ENCODE data around the gene HSPA9. TPM values are rescaled to one million over a fixed set of nuclear protein-coding genes. Genes with fewer than 3 reads are reported as not detected.

HSPA9 gene
- polyA plus RNA-seq, 1 donor from 2014 or later: 280 TPM

DNA sequence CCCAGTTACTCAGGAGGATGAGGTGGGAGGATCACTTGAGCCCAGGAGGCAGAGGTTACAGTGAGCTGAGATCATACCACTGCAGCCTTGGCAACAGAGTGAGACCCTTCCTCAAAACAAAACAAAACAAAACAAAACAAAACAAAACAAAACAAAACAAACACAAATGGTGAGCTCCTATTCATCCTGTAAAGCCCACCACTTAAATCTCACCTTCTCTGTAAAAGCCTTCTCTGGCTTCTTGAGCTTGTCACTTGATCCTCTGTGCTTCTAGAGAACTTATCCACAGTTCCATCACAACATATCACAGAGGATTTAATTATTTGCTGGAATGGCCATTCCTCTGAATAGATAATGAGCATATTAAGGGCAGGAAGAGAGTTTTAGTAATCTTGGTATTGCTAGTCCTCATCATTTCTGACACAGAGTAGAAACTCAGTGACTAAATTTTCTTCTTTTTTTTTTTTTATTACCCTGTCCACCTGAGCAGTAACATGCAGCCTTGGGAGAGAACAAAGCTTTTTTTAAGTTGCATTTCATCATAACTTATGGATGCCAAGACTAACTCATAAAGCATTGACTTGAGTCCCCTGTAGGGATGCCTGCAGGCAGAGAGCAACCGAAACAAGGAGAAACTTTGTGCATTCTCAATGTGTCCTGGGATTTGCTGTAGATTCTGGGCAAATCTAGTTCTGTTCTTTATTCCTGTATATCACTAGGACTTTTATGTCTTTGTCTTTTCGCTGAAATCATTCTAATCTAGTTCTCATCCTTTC is 13.0 kb upstream of the HSPA9 start:
- TF ChIP-seq, protein P1, sequence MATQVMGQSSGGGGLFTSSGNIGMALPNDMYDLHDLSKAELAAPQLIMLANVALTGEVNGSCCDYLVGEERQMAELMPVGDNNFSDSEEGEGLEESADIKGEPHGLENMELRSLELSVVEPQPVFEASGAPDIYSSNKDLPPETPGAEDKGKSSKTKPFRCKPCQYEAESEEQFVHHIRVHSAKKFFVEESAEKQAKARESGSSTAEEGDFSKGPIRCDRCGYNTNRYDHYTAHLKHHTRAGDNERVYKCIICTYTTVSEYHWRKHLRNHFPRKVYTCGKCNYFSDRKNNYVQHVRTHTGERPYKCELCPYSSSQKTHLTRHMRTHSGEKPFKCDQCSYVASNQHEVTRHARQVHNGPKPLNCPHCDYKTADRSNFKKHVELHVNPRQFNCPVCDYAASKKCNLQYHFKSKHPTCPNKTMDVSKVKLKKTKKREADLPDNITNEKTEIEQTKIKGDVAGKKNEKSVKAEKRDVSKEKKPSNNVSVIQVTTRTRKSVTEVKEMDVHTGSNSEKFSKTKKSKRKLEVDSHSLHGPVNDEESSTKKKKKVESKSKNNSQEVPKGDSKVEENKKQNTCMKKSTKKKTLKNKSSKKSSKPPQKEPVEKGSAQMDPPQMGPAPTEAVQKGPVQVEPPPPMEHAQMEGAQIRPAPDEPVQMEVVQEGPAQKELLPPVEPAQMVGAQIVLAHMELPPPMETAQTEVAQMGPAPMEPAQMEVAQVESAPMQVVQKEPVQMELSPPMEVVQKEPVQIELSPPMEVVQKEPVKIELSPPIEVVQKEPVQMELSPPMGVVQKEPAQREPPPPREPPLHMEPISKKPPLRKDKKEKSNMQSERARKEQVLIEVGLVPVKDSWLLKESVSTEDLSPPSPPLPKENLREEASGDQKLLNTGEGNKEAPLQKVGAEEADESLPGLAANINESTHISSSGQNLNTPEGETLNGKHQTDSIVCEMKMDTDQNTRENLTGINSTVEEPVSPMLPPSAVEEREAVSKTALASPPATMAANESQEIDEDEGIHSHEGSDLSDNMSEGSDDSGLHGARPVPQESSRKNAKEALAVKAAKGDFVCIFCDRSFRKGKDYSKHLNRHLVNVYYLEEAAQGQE (IDR thresholded peaks at IDR 0.05; ENCODE audit: borderline replicate concordance): no peak
- TF ChIP-seq EZH2 (IDR thresholded peaks at IDR 0.05; ENCODE audit: borderline replicate concordance, insufficient read depth, low read length, poor library complexity, severe bottlenecking): no peak
- TF ChIP-seq SMC3 (conservative IDR thresholded peaks at IDR 0.05; ENCODE audit: poor library complexity): no peak
- TF ChIP-seq CTCF (IDR thresholded peaks at IDR 0.05; ENCODE audit: poor library complexity, severe bottlenecking): no peak
- TF ChIP-seq RAD21 (conservative IDR thresholded peaks at IDR 0.05): no peak
- no peak for TF ChIP-seq MXI1 (conservative IDR thresholded peaks at IDR 0.05; ENCODE audit: poor library complexity, severe bottlenecking)
- no peak for TF ChIP-seq EP300 (conservative IDR thresholded peaks at IDR 0.05; ENCODE audit: poor library complexity, severe bottlenecking)
- TF ChIP-seq TAF1 (IDR thresholded peaks at IDR 0.05; ENCODE audit: low read depth): no peak
- no peak for TF ChIP-seq POLR2AphosphoS5 (IDR thresholded peaks at IDR 0.05)
- no peaks in the 10 kb centered on the region for H3K9me2 ChIP-seq (ENCODE audit: insufficient read depth, low read length)

DNA sequence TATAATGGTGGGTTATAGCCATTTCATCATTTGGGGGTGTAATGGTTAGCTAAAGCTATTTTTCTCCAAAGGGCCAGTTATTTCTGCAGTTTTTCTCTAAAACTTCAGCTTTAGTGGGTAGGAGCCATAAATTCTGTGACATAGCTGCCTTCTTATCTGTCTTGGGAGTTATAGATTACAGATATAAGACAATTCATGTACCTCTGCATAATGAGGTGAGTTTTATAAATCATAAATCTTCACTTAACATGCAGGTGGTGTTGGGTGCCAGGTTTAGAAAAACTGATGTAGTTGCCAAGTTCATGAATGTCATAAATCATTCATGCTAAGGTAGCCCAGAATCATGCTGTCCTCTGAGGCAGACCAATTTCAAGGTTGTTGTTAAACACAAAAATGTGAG is 10.0 kb upstream of the HSPA9 start:
- no peak overlapping the region for H3K4me2 ChIP-seq (ENCODE audit: low read length)
- no peaks in the 10 kb centered on the region for H3K36me3 ChIP-seq (ENCODE audit: insufficient read depth, low read length)
- H2AFZ ChIP-seq (ENCODE audit: low read depth, low read length): no peak overlapping the region
- no peaks in the 10 kb centered on the region for H3K9me3 ChIP-seq (ENCODE audit: low read length)
- no peaks in the 10 kb centered on the region for H3K27me3 ChIP-seq (ENCODE audit: insufficient read depth, low read depth, low read length)
- H3K4me3 ChIP-seq (ENCODE audit: low read length): no peak overlapping the region
- H3F3A ChIP-seq (ENCODE audit: insufficient read depth, low read length, poor library complexity, severe bottlenecking): no peaks in the 10 kb centered on the region
- H3K79me2 ChIP-seq (replicated peaks; ENCODE audit: insufficient read depth, low read length): no peaks in the 10 kb centered on the region
- H3K27ac ChIP-seq (ENCODE audit: low read length): no peak overlapping the region
- H3K9ac ChIP-seq (ENCODE audit: low read length): no peak overlapping the region
- H3K9me2 ChIP-seq (ENCODE audit: insufficient read depth, low read length): no peaks in the 10 kb centered on the region
- no peaks in the 10 kb centered on the region for H4K20me1 ChIP-seq (ENCODE audit: insufficient read depth)
- TF ChIP-seq, protein P1 (IDR thresholded peaks at IDR 0.05; ENCODE audit: borderline replicate concordance): no peak
- TF ChIP-seq SMC3 (conservative IDR thresholded peaks at IDR 0.05; ENCODE audit: poor library complexity) (no peak), RAD21 (conservative IDR thresholded peaks at IDR 0.05) (no peak), EZH2 (IDR thresholded peaks at IDR 0.05; ENCODE audit: borderline replicate concordance, insufficient read depth, low read length, poor library complexity, severe bottlenecking) (no peak), MXI1 (conservative IDR thresholded peaks at IDR 0.05; ENCODE audit: poor library complexity, severe bottlenecking) (no peak), EP300 (conservative IDR thresholded peaks at IDR 0.05; ENCODE audit: poor library complexity, severe bottlenecking) (no peak)

More for the DNA sequence above, 13.0 kb upstream of the HSPA9 start:
- Histone ChIP-seq H3K4me3 (ENCODE audit: low read length) (no peak overlapping the region), H3K27me3 (ENCODE audit: insufficient read depth, low read depth, low read length) (no peaks in the 10 kb centered on the region), H3K9ac (ENCODE audit: low read length) (no peak overlapping the region), H3K9me3 (ENCODE audit: low read length) (no peaks in the 10 kb centered on the region), H2AFZ (ENCODE audit: low read depth, low read length) (no peak overlapping the region), H3K36me3 (ENCODE audit: insufficient read depth, low read length) (no peaks in the 10 kb centered on the region), H4K20me1 (ENCODE audit: insufficient read depth) (no peaks in the 10 kb centered on the region), H3K4me2 (ENCODE audit: low read length) (no peak overlapping the region), H3F3A (ENCODE audit: insufficient read depth, low read length, poor library complexity, severe bottlenecking) (no peaks in the 10 kb centered on the region), H3K27ac (ENCODE audit: low read length) (no peak overlapping the region), H3K79me2 (replicated peaks; ENCODE audit: insufficient read depth, low read length) (no peaks in the 10 kb centered on the region)

Data from neural cell (in vitro differentiated cells).